ENCODE results near the gene TMEM179.

TMEM179 gene

DNA sequence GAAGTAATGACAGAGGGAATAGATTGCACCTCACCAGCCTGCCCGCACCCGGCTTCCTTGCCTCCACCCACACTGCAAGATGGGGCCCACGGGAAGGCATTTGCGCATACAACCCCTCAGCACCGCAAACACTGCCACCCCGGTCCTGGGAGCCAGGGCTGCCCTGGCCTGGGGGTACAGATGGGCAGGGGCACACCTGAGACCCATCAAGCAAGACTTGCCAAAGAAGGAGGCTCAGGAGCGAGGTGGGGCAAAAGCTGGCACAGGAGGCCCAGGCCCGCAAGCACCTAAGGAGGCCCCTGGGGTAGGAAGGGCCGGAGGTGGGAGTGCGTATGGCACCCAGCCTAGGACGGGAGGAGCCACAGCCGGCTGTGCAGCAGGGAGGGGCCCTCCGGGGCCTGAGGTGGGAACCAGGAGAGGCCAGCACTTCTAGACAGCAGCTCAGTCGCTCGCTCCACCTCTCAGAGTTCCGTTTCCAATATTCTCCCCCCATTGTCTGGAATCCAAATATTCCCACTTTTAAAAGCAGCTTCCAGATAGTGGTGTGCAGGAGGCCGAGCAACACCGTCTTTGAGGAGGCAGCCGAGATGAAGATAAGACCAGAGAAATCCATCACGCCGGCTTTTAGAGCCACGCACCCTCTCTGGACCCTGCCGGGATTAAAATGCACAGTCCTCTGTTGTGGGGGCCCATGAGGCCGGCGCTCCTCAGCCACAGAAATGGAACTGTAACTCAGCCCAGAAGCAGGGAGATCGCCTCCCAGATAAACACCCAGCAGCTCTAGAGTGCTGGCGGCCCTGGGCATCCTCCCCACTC, 37.2 kb downstream of the TMEM179 start:
- DNase-seq: no peak

DNA sequence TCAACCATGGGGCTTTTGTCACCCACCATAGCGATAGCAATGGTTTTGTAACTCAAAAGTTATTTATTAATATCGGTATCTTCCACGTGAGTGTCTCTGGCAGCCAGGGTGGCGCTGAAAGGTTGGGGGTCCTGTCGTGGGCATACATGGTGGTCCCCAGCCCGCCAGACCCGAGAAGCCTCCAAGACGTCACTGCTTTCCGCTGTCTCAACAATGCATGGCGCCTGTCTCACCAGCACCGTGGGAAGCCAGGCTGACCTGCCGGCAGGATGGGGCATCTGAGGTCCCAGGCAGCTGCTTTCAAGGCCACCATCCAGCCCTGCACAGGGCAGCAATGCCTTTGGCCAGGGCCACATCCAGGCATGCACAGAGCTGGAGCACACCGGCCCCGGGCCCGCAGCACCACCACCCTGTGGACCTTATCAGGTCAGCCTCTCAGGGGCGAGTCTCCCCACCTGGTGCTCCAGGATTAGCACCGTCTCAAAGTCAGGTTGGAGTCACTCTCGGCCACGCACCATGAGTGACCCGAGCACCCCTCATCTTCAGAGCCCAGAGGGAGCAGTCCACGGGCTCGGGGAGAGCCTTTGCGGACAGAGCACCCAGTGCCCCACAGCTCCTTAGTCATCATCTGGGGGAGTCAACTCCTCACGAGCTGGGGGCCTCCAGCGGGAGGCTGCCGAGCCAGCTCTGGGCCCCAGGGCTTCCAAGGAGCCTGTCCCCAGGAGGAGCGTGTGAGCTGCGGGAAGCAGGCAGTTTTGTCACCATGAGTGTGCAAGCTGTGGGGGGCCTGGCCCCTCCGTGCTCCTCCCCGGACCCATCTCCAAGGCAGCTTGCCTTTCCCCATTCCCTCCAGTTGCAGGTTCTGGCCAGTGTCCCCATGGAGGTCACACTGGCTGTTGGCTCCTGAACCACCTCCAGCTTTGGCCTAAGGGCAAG, 39.6 kb downstream of the TMEM179 start:
- DNase-seq: no peak

DNA sequence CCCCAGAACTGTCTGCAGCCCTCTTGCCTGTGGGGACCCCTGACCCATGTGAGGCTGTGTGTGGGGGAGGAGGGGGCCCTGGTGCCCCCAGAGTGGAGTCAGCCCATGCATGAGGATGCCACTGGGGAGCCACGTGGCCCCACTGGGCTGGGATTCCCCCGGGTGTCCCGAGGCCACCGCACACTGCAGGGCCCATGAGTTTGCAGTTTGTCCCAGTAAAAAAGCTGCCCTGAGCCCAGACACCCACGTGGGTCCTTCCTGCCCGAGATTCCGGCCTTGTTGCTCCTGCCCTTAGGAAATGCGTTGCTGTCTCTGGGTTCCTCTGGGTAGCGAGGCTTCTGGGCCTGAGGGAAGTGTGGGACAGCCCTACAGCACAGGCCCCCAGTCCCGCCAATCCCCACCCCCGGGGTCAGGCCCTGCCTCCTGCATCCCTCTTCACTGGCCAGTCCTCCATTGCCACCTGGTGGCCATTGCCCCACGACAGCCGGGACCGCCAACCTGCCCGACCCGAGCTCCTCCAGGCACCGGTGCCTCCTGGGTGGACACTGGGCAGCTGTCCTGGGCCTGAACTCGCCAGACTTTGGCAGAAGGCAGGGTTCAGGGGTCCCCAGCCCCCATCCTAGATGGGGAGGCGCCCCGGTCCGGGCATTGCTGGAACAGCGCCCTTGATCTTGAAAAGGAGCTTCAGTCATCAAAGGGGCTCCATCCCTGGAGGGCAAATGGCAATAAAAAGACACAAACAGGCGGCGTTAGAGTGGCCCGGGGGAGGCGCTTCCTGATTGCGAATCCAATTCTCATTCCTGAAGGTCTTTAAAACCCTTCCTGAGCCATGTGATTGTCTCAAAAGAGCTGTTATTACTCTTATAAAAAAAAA, 40.6 kb downstream of the TMEM179 start:
- DNase-seq: peak; percentile 30

DNA sequence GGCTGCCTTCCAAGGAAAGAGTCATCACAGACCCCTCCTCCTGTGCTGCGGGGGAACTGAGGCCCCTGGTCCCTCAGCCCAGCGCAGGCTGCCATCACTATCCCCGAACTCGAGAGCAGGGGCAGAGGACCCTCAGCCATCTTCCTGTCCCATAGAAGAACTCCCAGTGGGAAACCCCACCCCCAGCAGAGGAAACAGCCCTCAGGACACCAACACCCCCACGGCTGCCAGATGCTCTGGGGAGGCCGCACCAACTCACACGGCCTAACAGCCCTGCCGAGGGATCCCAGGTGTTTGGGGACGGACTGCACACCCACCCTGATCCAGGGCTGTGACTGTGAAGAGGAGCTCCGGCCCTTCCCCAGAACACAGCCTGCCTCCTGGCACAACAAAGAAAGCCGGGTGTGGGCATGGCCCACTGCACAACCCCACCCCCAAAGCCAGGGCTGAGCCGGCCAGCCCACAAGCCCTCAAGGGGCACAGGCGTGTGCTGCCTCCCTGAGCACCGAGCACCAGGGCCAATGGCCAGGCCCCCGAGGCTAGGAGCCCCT, 41.3 kb downstream of the TMEM179 start:
- DNase-seq: peak; percentile 9

DNA sequence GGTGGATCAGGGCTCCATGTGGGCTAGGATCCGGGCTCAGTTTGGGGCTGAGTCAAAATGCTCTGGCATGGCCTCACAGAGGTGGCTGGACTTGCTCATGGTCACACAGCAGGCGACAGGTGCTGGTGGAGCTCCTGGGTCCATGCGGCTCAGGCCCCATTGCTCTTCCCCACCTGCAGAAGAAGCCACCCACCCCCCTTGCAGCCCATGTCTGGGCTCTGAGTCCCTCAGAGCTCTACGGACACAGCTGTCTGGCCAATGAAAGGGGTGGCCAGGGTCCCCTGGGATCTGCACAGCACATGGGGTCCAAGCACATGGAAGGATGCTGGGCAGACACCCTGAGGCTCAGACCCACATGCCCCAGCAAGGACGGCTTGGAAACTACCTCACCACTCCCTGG, 42.0 kb downstream of the TMEM179 start:
- DNase-seq: no peak

DNA sequence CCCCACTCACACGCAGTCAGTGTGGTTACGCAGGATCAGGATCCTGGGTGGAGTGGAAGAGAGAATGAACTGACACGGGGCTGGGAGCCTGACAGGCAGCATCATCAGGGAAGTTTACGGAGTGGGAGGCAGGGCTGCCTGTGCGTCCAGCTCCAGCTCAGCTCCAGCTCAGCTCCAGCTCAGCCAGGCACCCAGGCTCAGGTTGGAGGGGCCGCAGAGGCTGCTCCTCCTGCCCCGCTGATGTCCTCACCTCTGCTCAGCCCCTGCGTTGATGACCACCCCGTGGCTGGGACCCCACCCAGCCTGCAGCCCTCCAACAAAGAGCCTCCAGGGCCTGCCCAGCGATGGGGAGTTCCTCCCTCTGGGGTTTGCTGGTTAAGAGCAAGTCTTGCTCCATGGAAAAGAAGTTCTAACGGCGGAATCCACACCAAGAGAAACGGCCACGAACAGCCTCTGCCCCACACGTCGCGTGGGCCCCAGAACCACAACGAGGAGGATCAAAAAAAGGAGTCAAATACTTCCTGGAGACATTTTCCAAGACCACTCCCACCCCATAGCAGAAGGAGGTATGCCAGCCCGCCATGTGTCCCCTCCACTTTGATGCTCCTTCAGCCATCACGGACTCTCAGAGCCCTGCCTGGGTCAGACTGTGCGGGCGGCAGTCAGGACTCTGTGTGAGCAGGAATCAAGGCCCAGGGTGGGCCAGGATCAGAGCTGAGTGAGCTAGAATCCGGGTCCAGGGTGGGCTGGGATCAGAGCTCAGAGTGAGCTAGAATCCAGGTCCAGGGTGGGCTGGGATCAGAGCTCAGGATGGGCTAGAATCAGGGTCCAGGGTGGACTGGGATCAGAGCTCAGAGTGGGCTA, 42.7 kb downstream of the TMEM179 start:
- DNase-seq: no peak

DNA sequence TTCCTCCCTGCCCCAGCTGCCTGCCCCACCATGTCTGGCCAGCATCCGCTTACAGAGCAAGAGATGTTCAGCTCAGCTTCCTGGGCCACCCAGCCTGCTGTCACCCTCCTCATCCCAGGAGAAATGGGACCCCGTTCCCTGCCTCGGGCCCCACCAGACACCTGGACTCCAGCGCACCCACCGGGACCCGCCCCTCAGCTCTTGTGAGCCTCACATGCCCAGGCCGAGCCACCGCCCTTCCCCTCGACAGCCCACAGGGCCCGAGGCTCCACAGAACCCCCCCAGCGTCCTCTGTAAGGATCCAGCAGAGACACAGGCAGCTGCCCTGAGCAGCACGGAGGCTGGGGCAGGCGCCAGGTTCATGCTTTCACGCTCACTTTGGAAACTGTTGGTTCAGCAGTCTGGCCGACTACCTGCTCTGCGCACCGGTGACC, 43.4 kb downstream of the TMEM179 start:
- DNase-seq: no peak

DNA sequence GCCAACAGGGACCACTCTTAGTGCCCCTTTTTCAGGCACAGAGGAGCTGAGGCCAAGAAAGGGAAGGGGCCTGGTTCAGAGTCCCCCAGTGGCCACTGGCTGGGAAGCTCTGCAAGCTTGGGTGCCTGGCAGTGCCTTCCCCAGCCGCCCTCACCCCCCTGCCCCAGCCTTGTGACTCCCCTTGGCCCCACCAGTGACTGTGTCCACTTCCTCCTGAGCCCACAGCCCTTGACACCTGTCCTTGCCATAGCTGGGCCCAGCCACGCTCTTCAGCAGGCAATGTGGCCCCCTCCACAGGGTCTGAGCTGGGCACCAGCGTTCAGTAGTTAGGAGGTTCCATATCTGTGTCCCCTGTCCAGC, 44.0 kb downstream of the TMEM179 start:
- DNase-seq: no peak

DNA sequence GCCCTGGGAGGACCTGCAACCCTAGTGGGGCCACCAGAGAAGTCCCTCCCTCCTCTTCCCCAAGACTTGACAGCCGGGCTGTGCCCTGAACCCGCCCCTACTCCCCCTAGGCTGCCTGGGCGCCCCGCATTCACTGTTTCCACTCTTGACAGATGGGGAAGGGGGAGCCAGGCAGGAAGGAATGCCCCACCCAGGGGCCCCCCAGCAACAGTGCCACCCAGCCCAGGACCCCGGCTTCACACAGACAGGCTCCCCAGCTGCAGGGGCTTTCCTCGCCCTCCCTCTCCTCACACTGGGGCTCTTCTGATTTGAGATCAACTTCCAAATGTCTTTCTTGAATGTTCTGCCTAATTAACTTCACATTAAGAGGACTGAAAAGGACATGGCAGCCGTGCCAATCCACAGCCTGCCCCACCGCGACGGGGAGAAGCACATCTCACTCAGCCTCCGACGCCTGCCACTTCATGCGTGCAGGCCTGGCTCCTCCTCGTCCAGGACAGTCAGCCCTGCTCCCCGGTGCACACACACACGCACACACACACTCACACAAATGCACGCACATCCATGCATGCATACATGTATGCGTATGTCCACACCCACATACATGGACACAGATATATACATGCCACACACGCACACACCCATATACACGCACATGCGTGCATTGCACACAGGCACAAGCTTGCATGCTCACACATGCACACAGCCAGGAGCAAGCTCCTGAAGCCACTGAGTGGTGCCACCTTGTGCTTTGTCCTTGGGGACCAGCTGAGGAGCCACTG, 44.6 kb downstream of the TMEM179 start:
- DNase-seq: no peak

DNA sequence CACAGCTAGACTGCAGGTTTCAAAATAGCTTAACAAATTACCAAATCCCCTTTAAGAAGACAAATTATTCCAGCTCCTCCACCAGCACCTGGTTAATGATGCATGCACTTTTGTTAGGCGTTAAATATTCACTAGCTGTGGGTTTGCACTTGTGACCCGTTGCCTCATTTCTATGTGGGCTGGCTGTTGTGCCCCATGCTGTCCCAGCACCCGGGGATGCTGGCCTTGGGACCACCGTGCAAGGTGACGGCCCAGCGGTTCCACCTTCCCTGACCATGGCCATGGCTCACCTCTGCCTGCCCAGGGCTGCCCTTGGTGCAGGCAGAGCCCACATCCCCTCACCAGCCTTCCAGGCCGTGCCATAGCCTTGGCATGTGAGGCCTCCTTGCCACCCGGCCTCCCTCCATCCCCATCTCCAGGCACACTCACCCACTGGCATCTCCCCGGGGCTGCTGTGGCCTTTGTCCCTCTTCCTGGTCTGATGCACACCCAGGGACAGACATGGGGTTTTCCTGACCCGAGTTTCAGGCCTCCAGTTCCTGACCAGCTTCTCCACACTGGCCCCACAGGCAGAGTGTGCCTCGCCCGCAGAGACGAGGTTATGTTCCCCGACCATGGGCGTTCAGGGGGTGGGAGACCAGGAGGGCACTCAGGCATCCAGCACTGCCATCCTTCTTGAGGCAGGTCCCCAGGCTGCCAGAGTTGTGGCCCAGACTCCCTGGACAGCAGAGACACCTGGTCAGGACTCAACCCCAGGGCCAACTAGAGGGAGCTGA, 45.4 kb downstream of the TMEM179 start:
- DNase-seq: no peak

DNA sequence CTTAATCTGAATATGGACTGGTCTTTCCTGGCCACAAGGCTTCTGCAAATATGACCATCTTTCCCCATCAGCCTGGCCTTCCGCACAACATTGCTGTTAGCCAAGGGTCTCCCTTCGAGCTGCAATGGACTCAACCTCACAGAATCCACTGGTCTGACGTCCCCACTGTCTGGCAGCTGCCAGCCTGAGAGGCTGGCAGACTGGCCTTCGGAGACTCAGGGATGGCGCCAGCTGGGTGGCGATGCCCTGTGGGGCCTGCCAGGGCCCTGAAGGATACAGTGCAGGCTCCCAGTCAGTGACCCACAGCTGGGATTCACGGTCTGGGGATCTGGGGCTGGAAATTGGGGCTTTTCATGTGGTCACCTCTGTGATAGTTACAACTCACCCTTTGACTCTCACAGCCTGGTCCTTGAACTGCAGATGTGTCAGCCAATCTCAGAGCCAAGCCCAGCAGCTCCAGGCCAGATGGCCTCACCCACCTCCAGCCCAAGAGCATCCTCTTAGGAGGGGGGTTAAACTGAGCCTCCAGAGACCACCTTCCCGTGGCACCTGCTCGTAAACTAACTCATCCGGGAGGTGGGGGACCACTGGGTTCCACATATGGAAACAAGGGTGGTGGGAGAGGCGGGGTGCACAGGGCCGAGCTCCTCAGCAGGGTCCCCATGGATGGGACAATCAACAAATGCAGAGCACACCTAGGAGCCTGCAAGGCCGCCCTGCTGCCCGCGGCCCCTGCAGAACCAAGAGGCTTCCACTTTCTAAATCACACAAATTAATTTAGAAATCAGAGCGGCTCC, 46.1 kb downstream of the TMEM179 start:
- no peak for DNase-seq

DNA sequence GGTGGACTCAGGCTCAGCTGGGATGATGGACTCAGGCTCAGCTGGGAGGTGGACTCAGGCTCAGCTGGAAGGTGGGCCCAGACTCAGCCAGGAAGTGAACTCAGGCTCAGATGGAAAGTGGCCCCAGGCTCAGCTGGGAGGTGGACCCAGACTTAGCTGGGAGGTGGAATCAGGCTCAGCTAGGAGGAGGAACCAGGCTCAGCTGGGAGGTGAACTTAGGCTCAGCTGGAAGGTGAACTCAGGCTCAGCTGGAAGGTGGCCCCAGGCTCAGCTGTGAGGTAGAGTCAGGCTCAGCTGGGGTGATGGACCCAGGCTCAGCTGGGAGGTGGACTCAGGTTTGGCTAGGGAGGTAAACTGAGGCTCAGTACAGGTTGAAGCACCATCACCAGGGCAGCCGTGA, 46.8 kb downstream of the TMEM179 start:
- DNase-seq: no peak

DNA sequence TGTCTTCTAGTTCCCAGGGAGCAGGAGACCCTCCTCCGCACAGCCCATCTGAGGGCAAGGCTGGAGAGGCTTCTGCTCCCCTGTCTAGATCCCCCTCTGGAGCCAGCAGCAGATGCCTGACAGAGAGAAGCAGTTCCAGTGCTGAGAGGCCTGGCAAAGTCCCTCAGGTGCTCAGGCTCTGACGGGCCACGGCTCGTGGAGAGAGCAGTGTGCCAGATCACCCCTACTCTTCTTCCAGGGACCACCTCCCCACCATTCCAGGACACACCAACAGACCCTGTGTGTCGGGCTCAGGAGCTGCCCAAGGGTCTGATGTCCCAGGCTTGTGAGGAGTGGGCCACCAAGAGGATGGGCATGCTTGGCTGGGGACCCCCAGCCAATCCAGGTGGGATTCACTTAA, 47.5 kb downstream of the TMEM179 start:
- DNase-seq: no peak

DNA sequence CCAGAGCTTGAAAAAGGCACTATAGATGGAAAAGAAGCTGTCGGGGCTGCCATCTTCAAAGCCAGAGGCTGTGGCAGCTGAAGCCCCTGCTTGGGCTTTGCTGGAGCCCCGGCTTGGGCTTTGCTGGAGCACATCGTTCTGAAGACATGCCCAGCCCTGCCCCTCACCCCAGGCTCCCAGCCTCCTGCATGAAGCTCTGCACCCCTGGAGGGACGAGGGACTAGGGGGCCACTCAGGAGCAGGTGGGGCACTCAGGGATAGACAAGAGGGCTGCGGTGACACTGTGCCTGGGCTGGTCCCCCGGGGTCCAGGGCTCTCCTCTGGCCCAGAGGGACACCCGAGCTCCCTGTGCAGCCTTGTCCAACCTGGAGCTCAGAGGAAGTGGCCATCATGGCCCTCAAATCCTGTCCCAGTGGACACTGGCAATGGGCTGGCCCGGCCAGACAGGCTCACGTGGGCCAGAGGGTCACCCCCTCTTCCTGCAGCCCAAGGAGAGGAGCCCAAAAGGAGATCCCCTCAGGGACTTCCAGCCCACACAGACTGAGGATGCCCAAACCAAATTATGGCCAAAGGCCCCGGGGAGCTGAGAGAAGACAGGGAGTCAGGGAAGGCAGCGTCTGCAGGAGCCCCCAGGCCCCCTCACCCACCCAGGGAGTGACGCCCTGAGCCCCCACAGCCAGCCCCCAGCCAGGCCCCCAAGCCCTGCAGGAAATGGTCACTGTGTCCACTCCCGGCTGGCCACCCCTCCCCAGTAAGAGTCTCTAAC, 48.1 kb downstream of the TMEM179 start:
- DNase-seq: no peak

DNA sequence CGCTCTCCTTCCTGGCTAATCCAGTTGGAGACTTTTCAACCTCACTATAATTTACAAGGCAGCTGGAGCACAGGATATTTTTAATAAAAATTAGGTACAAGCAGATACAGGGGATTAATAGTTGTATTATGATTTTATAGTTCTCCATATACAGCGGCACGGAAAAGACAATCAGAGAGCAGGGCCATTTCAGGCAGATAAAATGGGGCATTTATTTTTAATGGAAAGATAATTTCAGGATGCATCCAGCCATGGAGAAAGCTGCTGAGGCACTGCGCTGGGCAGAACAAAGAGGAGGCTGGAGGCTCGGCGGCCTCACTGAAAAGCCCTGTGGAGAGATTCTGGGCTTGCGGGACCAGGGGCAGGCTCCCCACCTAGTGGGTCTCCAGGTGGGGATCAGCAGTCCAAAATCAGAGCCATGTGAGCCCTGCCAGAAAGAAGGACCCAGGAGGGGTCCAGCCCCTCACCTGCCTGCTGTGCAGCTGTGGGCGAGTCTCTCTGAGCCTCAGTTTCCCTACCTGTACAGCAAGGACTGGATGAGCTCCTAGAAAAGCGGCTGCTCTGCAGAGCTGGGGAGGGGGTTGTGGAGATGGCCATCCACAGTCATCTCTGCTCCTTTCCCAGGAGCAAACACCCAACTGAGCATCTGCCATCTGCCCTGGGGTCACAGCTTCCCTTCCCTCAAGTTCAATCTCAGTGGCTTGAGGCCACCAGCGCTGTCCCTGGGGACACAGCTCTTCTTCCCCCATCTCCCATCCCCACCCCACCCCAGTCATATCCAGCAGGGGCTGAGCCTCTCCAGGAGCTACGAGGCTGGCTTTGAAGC, 48.9 kb downstream of the TMEM179 start:
- DNase-seq: no peak

DNA sequence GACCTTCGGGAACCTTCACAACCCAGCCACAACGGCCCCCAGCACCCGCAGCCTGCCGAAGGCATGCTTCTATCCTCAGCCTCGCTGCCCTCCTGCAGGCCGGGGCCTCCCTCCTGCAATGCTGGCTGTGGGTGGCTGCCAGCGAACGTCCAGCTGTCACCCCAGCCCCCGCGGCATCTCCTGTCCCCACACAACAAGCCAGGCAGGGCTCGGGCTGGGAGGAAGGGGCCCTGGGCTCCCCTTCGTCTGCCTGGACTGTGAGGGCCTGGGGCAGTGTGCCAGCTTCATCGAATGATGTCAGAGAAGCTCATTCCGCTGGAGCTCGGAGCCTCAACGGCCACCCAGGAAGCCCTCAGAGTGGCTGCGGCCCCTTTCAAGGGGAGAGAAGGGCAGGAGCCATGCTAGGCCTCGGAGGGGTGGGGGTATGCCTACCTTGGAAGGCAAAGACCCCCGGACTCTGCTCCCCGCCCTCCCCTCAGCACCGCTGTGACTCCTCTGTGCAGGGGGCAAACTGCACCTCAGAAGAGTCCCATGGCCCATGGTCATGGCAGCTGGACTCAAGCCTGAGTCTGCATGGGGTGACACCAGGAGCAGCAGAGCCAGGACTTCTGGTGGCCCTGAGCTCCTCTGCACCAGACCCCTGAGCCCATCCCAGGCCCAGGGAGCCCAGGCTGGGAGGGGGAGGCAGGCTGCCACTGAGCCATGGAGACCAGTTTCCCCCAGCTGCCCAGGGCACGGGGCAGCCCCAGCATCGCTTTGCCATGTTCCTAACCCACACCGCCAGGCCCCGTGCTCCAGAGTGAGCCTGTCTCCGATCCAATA, 49.8 kb downstream of the TMEM179 start:
- no peak for DNase-seq
